PC-9 (cell line): ENCODE measurements around the gene GULP1. TPM values are rescaled to one million over a fixed set of nuclear protein-coding genes. Genes with fewer than 3 reads are reported as not detected.

ENCODE experiments used
- BruUV-seq: library from RNA; stranded (reverse); fragments of 400-500 nt; replicated peaks from 2 replicates; lab custom pipeline; 2021; lab: Mats Ljungman, UMichigan
- CTCF ChIA-PET: fragments of 300-600 bp; sonication (Branson Sonifier 250); formaldehyde crosslinking; loops from one replicate; lab custom pipeline; 2022; ENCODE audit warnings: antibody characterized with exemption; lab: Charles Lee
- POLR2A ChIA-PET: fragments of 300-600 bp; sonication (Branson Sonifier 250); formaldehyde crosslinking; loops from one replicate; lab custom pipeline; 2022; ENCODE audit warnings: antibody characterized with exemption; ENCODE audit not compliant: unreplicated experiment; lab: Charles Lee
- DNase-seq, 2 experiments: peaks; one replicate each; pipeline versions ENCODE4 v3.0.0 to v3.0.0-alpha.2; 2015 to 2022; ENCODE audit warnings: mixed read lengths in 1 of 2
- H2AFZ ChIP-seq: fragments of 200-600 bp; sonication (generic); 2 replicates; pipeline ENCODE4 v1.8.1; 2017; ENCODE audit warnings: antibody characterized with exemption
- H3F3A ChIP-seq: fragments of 200-600 bp; sonication (generic); 2 replicates; pipeline ENCODE4 v1.8.1; 2017; ENCODE audit warnings: antibody characterized with exemption, mild to moderate bottlenecking, low read depth; ENCODE audit not compliant: insufficient read depth
- H3K27ac ChIP-seq: fragments of 200-600 bp; sonication (generic); 2 replicates; pipeline ENCODE4 v1.6.1; 2016; ENCODE audit warnings: mixed run types
- H3K27me3 ChIP-seq: fragments of 200-600 bp; sonication (generic); 2 replicates; pipeline ENCODE4 v1.6.1; 2016; ENCODE audit warnings: low read depth, mixed run types; ENCODE audit not compliant: insufficient read depth
- H3K36me3 ChIP-seq: fragments of 200-600 bp; sonication (generic); 2 replicates; pipeline ENCODE4 v1.6.1; 2016; ENCODE audit warnings: low read depth, mixed run types
- H3K4me1 ChIP-seq: fragments of 200-600 bp; sonication (generic); replicated peaks from 2 replicates; pipeline ENCODE4 v1.6.1; 2016; ENCODE audit warnings: mixed run types; ENCODE audit not compliant: insufficient read depth
- H3K4me2 ChIP-seq: fragments of 200-600 bp; sonication (generic); 2 replicates; pipeline ENCODE4 v1.6.1; 2017; ENCODE audit warnings: mixed run types
- H3K4me3 ChIP-seq: fragments of 200-600 bp; sonication (generic); 2 replicates; pipeline ENCODE4 v1.6.1; 2016; ENCODE audit warnings: mixed run types
- H3K79me2 ChIP-seq: fragments of 200-600 bp; sonication (generic); 2 replicates; pipeline ENCODE4 v1.6.1; 2017; ENCODE audit warnings: low read depth, mixed run types
- H3K9me2 ChIP-seq: fragments of 200-600 bp; sonication (generic); 2 replicates; pipeline ENCODE4 v1.8.1; 2017; ENCODE audit warnings: mild to moderate bottlenecking; ENCODE audit not compliant: insufficient read depth
- H3K9me3 ChIP-seq: fragments of 200-600 bp; sonication (generic); 2 replicates; pipeline ENCODE4 v1.8.1; 2016; ENCODE audit warnings: low read depth; ENCODE audit not compliant: insufficient read depth
- H4K20me1 ChIP-seq: fragments of 200-600 bp; sonication (generic); 2 replicates; pipeline ENCODE4 v1.8.1; 2017; ENCODE audit not compliant: insufficient read depth
- EZH2 ChIP-seq: fragments of 200-600 bp; sonication (generic); IDR thresholded peaks from 2 replicates; pipeline ENCODE4 v1.8.0; 2017; ENCODE audit warnings: antibody characterized with exemption, low read depth
- intact Hi-C: fragments of 100-400 bp; cut with micrococcal nuclease; formaldehyde crosslinking; loops from one replicate; pipeline ENCODE4 v1.10.0; 2022; ENCODE audit not compliant: unreplicated experiment
- total RNA-seq: library from RNA; stranded (reverse); gene quantifications from 2 replicates; pipeline ENCODE4 v1.2.3, GENCODE V29; 2021
- TF ChIP-seq, protein P1 (sequence below): fragments of 200-600 bp; sonication (generic); conservative IDR thresholded peaks from 2 replicates; pipeline ENCODE4 v1.6.1; 2017; ENCODE audit warnings: mixed run types, antibody characterized with exemption, mild to moderate bottlenecking, moderate library complexity

The GULP1 gene
- total RNA-seq, 1 experiment from 2014 or later, result 38.0 TPM

DNA sequence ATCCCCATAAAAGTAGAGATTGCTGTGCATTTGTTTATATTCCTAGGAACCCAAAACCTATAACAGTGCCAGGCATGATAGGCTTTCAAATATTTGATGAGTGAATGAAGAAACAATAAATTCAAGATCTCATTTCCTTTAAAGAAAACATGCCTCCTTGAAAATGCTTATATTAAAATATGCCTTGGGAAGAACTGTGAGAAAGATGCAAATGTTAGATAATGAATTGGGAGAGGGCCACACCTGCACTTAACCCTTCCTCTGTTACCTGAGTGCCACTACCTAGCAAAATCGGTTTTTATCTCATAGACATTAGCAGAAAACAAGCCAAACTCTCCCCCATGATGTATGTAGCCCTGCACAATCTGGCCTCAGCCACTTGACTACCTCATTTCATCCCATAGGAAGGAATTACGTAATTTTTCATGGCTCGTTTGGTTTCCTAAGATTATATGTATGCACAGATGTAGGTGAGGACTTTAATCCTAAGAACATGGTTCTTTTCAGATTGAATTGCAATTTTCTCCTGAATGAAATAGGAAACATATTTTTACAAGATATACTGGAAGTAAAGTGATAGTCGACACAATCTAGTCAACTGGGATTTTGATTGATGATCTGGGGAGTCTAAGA lies 25.2 kb downstream of the GULP1 start:
- Histone ChIP-seq H3K27ac (no peak overlapping the region), H3K4me3 (no peak overlapping the region), H3K27me3 (no peaks in the 10 kb centered on the region), H3K9me2 (no peaks in the 10 kb centered on the region), H3K79me2 (no peaks in the 10 kb centered on the region), H3K9me3 (no peaks in the 10 kb centered on the region), H4K20me1 (no peaks in the 10 kb centered on the region), H3K4me2 (no peak overlapping the region), H3F3A (no peaks in the 10 kb centered on the region), H3K36me3 (no peaks in the 10 kb centered on the region), H3K4me1 (no peaks in the 10 kb centered on the region), H2AFZ (no peak overlapping the region)
- CTCF ChIA-PET, result no interaction called here
- TF ChIP-seq EZH2, result no peak
- TF ChIP-seq, protein P1, sequence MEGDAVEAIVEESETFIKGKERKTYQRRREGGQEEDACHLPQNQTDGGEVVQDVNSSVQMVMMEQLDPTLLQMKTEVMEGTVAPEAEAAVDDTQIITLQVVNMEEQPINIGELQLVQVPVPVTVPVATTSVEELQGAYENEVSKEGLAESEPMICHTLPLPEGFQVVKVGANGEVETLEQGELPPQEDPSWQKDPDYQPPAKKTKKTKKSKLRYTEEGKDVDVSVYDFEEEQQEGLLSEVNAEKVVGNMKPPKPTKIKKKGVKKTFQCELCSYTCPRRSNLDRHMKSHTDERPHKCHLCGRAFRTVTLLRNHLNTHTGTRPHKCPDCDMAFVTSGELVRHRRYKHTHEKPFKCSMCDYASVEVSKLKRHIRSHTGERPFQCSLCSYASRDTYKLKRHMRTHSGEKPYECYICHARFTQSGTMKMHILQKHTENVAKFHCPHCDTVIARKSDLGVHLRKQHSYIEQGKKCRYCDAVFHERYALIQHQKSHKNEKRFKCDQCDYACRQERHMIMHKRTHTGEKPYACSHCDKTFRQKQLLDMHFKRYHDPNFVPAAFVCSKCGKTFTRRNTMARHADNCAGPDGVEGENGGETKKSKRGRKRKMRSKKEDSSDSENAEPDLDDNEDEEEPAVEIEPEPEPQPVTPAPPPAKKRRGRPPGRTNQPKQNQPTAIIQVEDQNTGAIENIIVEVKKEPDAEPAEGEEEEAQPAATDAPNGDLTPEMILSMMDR, result no peak
- POLR2A ChIA-PET, result no interaction called here
- no peak for DNase-seq
- no TSS peak for BruUV-seq
- intact Hi-C loops, result no loop called here

GRCh38 chr2:188318161-188318749 lies 26.6 kb downstream of the GULP1 start:
- H3K9me3 ChIP-seq, result no peaks in the 10 kb centered on the region
- no TSS peak for BruUV-seq
- CTCF ChIA-PET, result no interaction called here
- H3K9me2 ChIP-seq, result no peaks in the 10 kb centered on the region
- H4K20me1 ChIP-seq, result no peaks in the 10 kb centered on the region
- POLR2A ChIA-PET, result no interaction called here
- H3K36me3 ChIP-seq, result no peaks in the 10 kb centered on the region
- H3K4me3 ChIP-seq, result no peak overlapping the region
- no peak for DNase-seq
- intact Hi-C loops, result no loop called here
- H2AFZ ChIP-seq, result no peak overlapping the region
- no peaks in the 10 kb centered on the region for H3K4me1 ChIP-seq
- H3K27ac ChIP-seq, result no peak overlapping the region
- no peak overlapping the region for H3K4me2 ChIP-seq
- H3K27me3 ChIP-seq, result no peaks in the 10 kb centered on the region
- no peaks in the 10 kb centered on the region for H3F3A ChIP-seq
- no peaks in the 10 kb centered on the region for H3K79me2 ChIP-seq
- TF ChIP-seq, protein P1, result no peak
- no peak for TF ChIP-seq EZH2

DNA sequence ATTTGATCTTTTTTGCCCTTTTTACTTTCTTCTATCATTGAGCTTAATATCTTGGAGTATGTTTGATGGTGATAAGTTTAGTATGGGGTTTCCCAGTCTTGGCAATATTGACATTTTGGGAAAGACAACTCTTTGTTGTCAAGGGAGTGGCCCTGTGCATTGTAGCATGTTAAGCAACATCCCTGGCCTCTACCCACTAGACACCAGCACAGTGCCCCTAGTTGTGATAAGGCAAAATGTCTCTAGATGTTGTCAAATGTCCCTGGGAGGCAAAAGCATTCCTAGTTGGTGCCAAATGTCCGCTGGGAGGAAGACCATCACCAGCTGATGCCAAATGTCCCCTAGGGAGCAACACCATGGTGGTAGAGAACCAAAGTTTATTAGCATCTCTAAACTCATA lies 28.2 kb downstream of the GULP1 start:
- no peaks in the 10 kb centered on the region for H3K27me3 ChIP-seq
- no peak for DNase-seq
- no peak overlapping the region for H3K4me2 ChIP-seq
- no peak overlapping the region for H3K4me3 ChIP-seq
- CTCF ChIA-PET, result no interaction called here
- no peaks in the 10 kb centered on the region for H3K79me2 ChIP-seq
- H3K36me3 ChIP-seq, result no peaks in the 10 kb centered on the region
- no TSS peak for BruUV-seq
- TF ChIP-seq EZH2, result no peak
- TF ChIP-seq, protein P1, result no peak
- H3F3A ChIP-seq, result no peaks in the 10 kb centered on the region
- H3K4me1 ChIP-seq, result no peaks in the 10 kb centered on the region
- H2AFZ ChIP-seq, result no peak overlapping the region
- H4K20me1 ChIP-seq, result no peaks in the 10 kb centered on the region
- no peak overlapping the region for H3K27ac ChIP-seq
- intact Hi-C loops, result no loop called here
- H3K9me2 ChIP-seq, result no peaks in the 10 kb centered on the region
- no peaks in the 10 kb centered on the region for H3K9me3 ChIP-seq
- POLR2A ChIA-PET, result no interaction called here
